GM12872 (cell line): ENCODE results near the gene NCCRP1.

Experiments
- CTCF ChIP-seq: IDR thresholded peaks from 3 replicates; pipeline ENCODE4 v1.5.1; 2011; ENCODE audit warnings: low read depth, mild to moderate bottlenecking, low read length, moderate library complexity; ENCODE audit not compliant: insufficient read depth

Gene NCCRP1

GRCh38 chr19:39205449-39205764, 8.6 kb downstream of the NCCRP1 start:
- no peak for TF ChIP-seq CTCF

GRCh38 chr19:39206122-39206521, 9.4 kb downstream of the NCCRP1 start:
- TF ChIP-seq CTCF: no peak

- no peak for TF ChIP-seq CTCF
These were observed 10.6 kb downstream of the NCCRP1 start for GRCh38 chr19:39207293-39207836.

GRCh38 chr19:39208175-39208795, 11.5 kb downstream of the NCCRP1 start:
- no peak for TF ChIP-seq CTCF

- TF ChIP-seq CTCF: no peak
These were observed 12.4 kb downstream of the NCCRP1 start for GRCh38 chr19:39209196-39209595.

- no peak for TF ChIP-seq CTCF
These were observed 15.1 kb downstream of the NCCRP1 start for GRCh38 chr19:39211731-39212374.

- peak; percentile 51; the same call in 2 of the 3 replicates for TF ChIP-seq CTCF
These were observed 15.6 kb downstream of the NCCRP1 start for GRCh38 chr19:39212375-39212742.
